Measurements from ENCODE around the gene AUNIP.

AUNIP gene

DNA sequence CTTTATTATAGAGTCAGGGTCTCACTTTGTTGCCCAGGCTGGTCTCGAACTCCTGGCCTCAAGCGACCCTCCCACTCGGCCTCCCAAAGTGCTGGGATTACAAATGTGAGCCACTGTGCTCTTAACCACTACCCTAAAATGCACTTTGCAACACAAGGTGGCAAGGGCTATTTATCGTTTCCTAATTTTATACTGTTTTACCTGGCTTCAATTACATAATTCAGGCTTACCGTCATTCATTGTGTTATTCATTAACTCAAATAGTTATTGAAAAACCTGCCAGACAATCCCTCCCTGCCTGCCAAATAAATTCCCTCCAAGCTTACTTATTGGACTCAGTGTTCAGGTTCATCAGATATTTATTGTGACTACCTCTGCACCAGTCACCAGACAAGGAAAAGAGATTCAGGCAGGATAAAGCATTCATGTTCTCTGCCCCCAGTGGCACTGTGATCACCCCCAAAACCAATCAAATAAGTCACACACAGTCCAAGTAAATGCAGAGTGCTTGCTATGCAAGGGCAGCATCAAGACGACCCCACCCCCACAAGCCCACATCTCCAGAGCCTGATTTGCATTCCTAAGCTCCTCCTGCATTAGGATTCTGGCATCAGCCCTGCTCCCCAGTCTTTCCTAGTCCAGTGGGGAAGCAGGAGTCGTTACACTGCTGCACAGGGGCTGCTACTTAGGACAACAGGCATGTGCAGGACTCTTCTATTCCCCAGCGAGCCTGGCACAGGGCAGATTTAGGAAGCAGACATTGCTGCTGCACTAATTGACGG is 8.1 kb upstream of the AUNIP start:
- H3K27me3 ChIP-seq (ENCODE audit: control insufficient read depth in 2 of 2, insufficient read depth in 2 of 2, low read length in 2 of 2): no peaks in the 10 kb centered on the region
- H3K27ac ChIP-seq (ENCODE audit: low read depth in 2 of 2, low read length in 2 of 2): no peak overlapping the region
- H3K36me3 ChIP-seq (ENCODE audit: control insufficient read depth in 2 of 2, insufficient read depth in 2 of 2, low read length in 2 of 2): peaks cover 0 to 4% of the 10 kb centered on the region in 2 donors
- no peaks in the 10 kb centered on the region for H3K9me3 ChIP-seq (ENCODE audit: control insufficient read depth in 2 of 2, low read length in 2 of 2)
- H3K4me3 ChIP-seq (ENCODE audit: low read length in 2 of 2): no peak overlapping the region
- H3K4me1 ChIP-seq (ENCODE audit: control insufficient read depth in 2 of 2, insufficient read depth in 2 of 2, low read length in 2 of 2): peaks cover 13 to 19% of the 10 kb centered on the region in 2 donors
- peak overlapping the region in 1 of 2 donors; percentile 24 for H3K9ac ChIP-seq (ENCODE audit: low read depth in 1 of 2, low read length in 2 of 2)

DNA sequence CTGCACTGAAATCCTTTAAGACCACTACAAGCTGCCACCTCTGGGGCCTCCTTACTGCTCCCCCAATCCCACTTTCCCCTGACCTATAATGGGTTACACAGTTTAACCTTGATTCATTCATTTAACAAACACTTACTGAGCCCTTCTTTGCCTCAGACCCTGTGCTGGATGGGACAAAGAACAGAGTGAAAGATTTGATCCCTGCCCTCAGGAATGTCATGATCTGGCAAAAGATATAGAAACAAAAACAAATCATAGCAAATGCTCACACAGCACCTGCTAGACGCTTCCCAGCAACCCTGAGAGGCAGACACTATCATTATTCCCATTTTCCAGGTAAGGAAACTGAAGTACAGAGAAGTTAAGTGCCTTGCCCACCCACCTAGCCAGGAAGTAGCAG is 7.0 kb upstream of the AUNIP start:
- no peak overlapping the region for H3K9ac ChIP-seq (ENCODE audit: low read depth in 1 of 2, low read length in 2 of 2)
- peaks cover 8 to 12% of the 10 kb centered on the region in 2 donors for H3K4me1 ChIP-seq (ENCODE audit: control insufficient read depth in 2 of 2, insufficient read depth in 2 of 2, low read length in 2 of 2)
- peaks cover 0 to 4% of the 10 kb centered on the region in 2 donors for H3K36me3 ChIP-seq (ENCODE audit: control insufficient read depth in 2 of 2, insufficient read depth in 2 of 2, low read length in 2 of 2)
- H3K27ac ChIP-seq (ENCODE audit: low read depth in 2 of 2, low read length in 2 of 2): no peak overlapping the region
- H3K9me3 ChIP-seq (ENCODE audit: control insufficient read depth in 2 of 2, low read length in 2 of 2): no peaks in the 10 kb centered on the region
- H3K27me3 ChIP-seq (ENCODE audit: control insufficient read depth in 2 of 2, insufficient read depth in 2 of 2, low read length in 2 of 2): no peaks in the 10 kb centered on the region
- no peak overlapping the region for H3K4me3 ChIP-seq (ENCODE audit: low read length in 2 of 2)

DNA sequence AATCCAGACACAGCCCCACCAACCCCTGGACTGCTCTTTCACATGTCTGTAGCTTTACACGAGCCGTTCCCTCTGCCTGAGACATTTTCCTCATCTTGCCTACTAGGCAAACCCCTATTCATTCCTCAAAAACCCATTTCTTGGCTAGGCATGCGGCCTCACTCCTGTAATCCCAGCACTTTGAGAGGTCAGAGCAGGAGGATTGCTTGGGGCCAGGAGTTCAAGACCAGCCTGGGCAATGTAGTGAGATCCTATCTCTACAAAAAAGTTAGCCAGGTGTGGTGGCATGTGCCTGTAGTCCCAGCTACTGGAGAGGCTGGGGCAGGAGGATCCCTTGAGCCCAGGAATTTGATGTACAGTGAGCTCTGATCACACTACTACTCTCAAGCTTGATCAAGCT is 5.2 kb upstream of the AUNIP start:
- peaks cover 0 to 4% of the 10 kb centered on the region in 2 donors for H3K36me3 ChIP-seq (ENCODE audit: control insufficient read depth in 2 of 2, insufficient read depth in 2 of 2, low read length in 2 of 2)
- H3K9me3 ChIP-seq (ENCODE audit: control insufficient read depth in 2 of 2, low read length in 2 of 2): no peaks in the 10 kb centered on the region
- H3K9ac ChIP-seq (ENCODE audit: low read depth in 1 of 2, low read length in 2 of 2): no peak overlapping the region
- H3K4me3 ChIP-seq (ENCODE audit: low read length in 2 of 2): no peak overlapping the region
- H3K4me1 ChIP-seq (ENCODE audit: control insufficient read depth in 2 of 2, insufficient read depth in 2 of 2, low read length in 2 of 2): peaks cover 0 to 17% of the 10 kb centered on the region in 2 donors
- H3K27ac ChIP-seq (ENCODE audit: low read depth in 2 of 2, low read length in 2 of 2): no peak overlapping the region
- no peaks in the 10 kb centered on the region for H3K27me3 ChIP-seq (ENCODE audit: control insufficient read depth in 2 of 2, insufficient read depth in 2 of 2, low read length in 2 of 2)

DNA sequence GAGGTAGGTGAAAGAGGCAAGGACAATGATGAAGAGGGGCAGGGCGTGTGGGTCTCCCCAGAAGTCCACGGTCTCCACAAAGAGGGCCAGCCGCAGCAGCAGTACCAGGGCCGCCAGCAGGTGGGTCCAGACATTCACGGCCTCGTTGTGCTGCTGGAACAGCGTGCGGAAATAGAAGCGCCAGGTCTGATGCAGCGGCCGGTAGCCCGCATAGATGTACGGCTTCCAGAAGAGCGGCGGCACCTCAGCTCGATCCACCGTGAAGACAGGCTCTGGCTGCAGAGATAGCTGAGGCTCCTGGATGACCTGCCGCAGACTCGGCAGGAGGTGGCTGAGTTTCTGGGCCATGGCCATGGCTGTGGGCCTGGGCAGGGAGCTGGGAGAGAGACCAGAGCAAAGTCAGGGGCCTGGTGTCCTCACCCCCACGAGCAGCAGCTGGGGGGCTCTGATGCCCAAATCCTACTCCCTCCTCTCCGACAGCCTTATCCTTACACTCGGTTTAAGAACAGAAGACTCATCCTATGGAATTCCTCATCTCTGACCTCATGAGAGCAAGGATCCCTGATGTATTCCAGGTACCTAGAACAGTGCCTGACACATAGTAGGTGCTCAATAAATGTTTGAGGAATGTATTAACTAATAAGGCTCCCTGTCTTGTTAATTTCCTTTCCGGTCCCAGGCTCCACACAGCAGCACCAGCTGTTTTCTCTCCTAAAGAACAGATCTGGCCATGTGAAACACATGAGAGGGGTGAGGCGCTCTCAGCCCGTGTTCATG is 4.4 kb upstream of the AUNIP start:
- H3K9me3 ChIP-seq (ENCODE audit: control insufficient read depth in 2 of 2, low read length in 2 of 2): no peaks in the 10 kb centered on the region
- H3K4me3 ChIP-seq (ENCODE audit: low read length in 2 of 2): no peak overlapping the region
- H3K9ac ChIP-seq (ENCODE audit: low read depth in 1 of 2, low read length in 2 of 2): no peak overlapping the region
- peaks cover 5 to 23% of the 10 kb centered on the region in 2 donors for H3K4me1 ChIP-seq (ENCODE audit: control insufficient read depth in 2 of 2, insufficient read depth in 2 of 2, low read length in 2 of 2)
- H3K36me3 ChIP-seq (ENCODE audit: control insufficient read depth in 2 of 2, insufficient read depth in 2 of 2, low read length in 2 of 2): peaks cover 0 to 4% of the 10 kb centered on the region in 2 donors
- H3K27ac ChIP-seq (ENCODE audit: low read depth in 2 of 2, low read length in 2 of 2): no peak overlapping the region
- H3K27me3 ChIP-seq (ENCODE audit: control insufficient read depth in 2 of 2, insufficient read depth in 2 of 2, low read length in 2 of 2): no peaks in the 10 kb centered on the region

DNA sequence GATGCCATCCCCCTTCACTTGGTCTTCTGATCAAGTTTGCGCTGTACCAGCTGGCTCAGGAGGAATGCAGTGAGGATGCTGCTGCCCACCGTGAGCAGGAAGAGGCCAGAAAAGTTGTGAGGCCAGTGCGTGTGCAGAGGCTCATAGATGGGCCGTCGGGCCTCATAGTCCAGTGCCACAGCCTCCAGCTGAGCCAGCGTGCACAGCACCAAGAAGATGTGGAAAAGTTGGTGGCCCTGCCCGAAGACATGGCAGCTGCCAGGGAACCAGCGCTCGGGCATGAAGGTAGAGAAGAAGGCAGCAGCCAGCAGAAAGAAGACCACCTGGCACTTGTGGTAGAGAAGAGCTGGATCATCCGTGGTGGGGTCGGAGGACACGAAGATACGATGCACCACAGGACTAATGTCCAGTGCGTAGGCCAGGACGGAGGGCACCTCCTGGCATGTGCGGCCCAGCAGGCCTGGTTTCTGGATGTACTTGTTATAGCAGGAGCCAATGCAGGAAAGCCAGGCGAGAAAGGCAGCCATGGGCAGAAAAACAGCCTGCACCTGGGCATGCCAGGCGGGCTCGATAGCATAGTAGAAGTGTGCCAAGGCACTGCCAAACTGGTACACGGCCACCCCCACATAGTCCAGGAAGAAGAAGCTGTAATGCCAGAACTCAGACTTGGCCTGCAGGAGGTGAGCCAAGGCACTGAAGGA is 3.7 kb upstream of the AUNIP start:
- H3K36me3 ChIP-seq (ENCODE audit: control insufficient read depth in 2 of 2, insufficient read depth in 2 of 2, low read length in 2 of 2): peaks cover 0 to 4% of the 10 kb centered on the region in 2 donors
- H3K4me1 ChIP-seq (ENCODE audit: control insufficient read depth in 2 of 2, insufficient read depth in 2 of 2, low read length in 2 of 2): peaks cover 7 to 23% of the 10 kb centered on the region in 2 donors
- H3K9ac ChIP-seq (ENCODE audit: low read depth in 1 of 2, low read length in 2 of 2): no peak overlapping the region
- H3K4me3 ChIP-seq (ENCODE audit: low read length in 2 of 2): no peak overlapping the region
- H3K9me3 ChIP-seq (ENCODE audit: control insufficient read depth in 2 of 2, low read length in 2 of 2): no peaks in the 10 kb centered on the region
- no peak overlapping the region for H3K27ac ChIP-seq (ENCODE audit: low read depth in 2 of 2, low read length in 2 of 2)
- no peaks in the 10 kb centered on the region for H3K27me3 ChIP-seq (ENCODE audit: control insufficient read depth in 2 of 2, insufficient read depth in 2 of 2, low read length in 2 of 2)

DNA sequence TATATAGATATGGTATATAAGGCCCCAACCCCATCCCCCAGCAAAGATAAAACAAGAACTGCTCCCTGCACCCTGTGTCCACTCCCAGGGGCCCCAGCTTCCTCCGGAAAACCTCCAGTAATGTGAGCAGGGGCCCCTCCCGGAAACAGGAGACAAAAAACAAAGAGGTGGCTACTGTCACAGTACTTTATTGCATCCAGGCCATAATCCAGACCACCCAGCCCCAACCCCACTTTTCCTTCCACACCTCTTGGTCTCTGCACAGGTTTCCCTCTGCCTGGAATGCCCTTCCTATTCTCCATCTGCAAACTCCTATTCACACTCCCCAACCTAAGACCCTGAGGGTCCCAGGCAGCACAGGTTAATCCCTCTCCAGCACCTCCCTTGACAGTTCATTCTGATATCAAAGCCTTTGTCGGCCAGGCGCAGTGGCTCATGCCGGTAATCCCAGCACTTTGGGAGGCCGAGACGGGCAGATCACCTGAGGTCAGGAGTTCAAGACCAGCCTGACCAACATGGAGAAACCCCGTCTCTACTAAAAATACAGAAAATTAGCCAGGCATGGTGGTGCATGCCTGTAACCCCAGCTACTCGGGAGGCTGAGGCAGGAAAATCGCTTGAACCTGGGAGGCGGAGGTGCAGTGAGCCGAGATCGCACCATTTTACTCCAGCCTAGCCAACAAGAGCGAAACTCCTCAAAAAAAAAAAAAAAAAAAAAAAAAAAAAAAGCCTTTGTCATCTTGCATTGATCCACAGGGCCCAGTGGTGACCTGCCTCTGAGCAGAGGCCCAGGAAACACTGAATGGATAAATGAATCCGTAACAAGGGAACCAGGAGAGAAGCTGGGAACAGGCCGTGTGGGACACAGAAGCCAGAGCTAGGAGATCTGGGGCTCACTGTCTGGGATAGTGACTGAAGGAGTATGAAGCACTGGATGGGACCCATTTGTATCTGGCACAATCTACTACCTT is 2.3 kb upstream of the AUNIP start:
- Histone ChIP-seq H3K4me1 (ENCODE audit: control insufficient read depth in 2 of 2, insufficient read depth in 2 of 2, low read length in 2 of 2) (peaks cover 7 to 18% of the 10 kb centered on the region in 2 donors), H3K9ac (ENCODE audit: low read depth in 1 of 2, low read length in 2 of 2) (peak overlapping the region in 1 of 2 donors; percentile 6), H3K27me3 (ENCODE audit: control insufficient read depth in 2 of 2, insufficient read depth in 2 of 2, low read length in 2 of 2) (no peaks in the 10 kb centered on the region), H3K9me3 (ENCODE audit: control insufficient read depth in 2 of 2, low read length in 2 of 2) (no peaks in the 10 kb centered on the region), H3K27ac (ENCODE audit: low read depth in 2 of 2, low read length in 2 of 2) (peak overlapping the region; percentile 13 to 48), H3K4me3 (ENCODE audit: low read length in 2 of 2) (no peak overlapping the region), H3K36me3 (ENCODE audit: control insufficient read depth in 2 of 2, insufficient read depth in 2 of 2, low read length in 2 of 2) (peaks cover 0 to 4% of the 10 kb centered on the region in 2 donors)

DNA sequence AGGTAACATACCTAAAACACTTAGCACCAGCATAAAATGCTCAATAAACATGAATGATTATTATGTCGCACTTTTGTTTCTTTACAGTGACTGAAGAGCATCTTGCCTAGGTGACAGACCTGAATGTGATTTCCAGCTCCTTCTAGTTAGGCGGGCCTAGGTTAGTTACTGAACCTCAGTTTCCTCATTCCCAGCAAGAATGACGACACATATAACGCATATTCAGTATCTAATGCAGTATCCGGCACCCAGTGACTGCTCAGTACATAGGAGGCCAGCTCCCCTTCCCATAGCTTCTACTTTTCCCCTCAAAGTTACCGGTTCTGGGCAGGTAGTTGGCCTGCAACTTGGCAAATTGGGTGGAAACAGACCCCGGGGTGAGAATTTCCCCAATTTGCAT is 763 bp downstream of the AUNIP start:
- H3K9ac ChIP-seq (ENCODE audit: low read depth in 1 of 2, low read length in 2 of 2): peak overlapping the region in 1 of 2 donors; percentile 81
- peak overlapping the region; percentile 71 to 89 for H3K4me3 ChIP-seq (ENCODE audit: low read length in 2 of 2)
- no peaks in the 10 kb centered on the region for H3K9me3 ChIP-seq (ENCODE audit: control insufficient read depth in 2 of 2, low read length in 2 of 2)
- no peak overlapping the region for H3K27ac ChIP-seq (ENCODE audit: low read depth in 2 of 2, low read length in 2 of 2)
- H3K36me3 ChIP-seq (ENCODE audit: control insufficient read depth in 2 of 2, insufficient read depth in 2 of 2, low read length in 2 of 2): peaks cover 0 to 4% of the 10 kb centered on the region in 2 donors
- H3K27me3 ChIP-seq (ENCODE audit: control insufficient read depth in 2 of 2, insufficient read depth in 2 of 2, low read length in 2 of 2): no peaks in the 10 kb centered on the region
- peaks cover 7 to 18% of the 10 kb centered on the region in 2 donors for H3K4me1 ChIP-seq (ENCODE audit: control insufficient read depth in 2 of 2, insufficient read depth in 2 of 2, low read length in 2 of 2)

DNA sequence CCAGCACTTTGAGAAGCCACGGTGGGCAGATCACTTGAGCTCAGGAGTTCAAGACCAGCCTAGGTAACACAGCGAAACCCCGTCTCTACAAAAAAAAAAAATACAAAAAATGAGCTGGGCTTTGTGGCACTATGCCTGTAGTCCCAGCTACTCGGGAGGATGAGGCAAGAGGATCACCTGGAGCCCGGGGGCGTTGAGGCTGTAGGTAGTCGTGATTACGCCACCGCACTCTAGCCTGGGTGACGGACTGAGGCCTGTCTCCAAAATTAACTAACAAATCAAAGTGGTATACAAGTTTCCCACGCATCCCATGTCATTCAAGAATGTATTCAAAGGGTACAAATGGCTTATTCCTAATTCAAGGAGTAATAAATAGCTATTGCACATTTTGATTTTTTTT is 2.4 kb downstream of the AUNIP start:
- Histone ChIP-seq H3K36me3 (ENCODE audit: control insufficient read depth in 2 of 2, insufficient read depth in 2 of 2, low read length in 2 of 2) (no peaks in the 10 kb centered on the region), H3K4me1 (ENCODE audit: control insufficient read depth in 2 of 2, insufficient read depth in 2 of 2, low read length in 2 of 2) (peaks cover 7 to 18% of the 10 kb centered on the region in 2 donors)

DNA sequence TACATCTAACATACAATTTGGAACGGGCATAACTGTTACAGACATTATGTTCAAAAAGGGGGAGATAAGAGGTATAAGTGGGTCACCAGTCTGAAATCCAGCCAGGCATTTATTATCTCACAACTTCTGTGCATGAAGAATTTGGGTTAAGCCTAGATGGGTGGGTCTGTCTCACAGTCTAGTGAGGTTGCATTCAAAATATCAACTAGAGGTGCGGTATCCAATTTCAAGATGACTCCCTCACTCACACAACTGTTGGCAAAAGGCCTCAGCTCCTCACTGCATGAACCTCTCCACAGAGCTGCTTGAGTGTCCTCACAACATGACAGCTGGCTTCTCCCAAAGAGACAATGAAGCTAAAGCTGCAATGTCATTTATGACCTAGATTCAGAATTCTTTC is 4.7 kb downstream of the AUNIP start:
- no peaks in the 10 kb centered on the region for H3K27me3 ChIP-seq (ENCODE audit: control insufficient read depth in 2 of 2, insufficient read depth in 2 of 2, low read length in 2 of 2)
- no peaks in the 10 kb centered on the region for H3K9me3 ChIP-seq (ENCODE audit: control insufficient read depth in 2 of 2, low read length in 2 of 2)
- H3K4me3 ChIP-seq (ENCODE audit: low read length in 2 of 2): no peak overlapping the region
- peaks cover 7% of the 10 kb centered on the region in 2 donors for H3K4me1 ChIP-seq (ENCODE audit: control insufficient read depth in 2 of 2, insufficient read depth in 2 of 2, low read length in 2 of 2)
- H3K27ac ChIP-seq (ENCODE audit: low read depth in 2 of 2, low read length in 2 of 2): no peak overlapping the region
- no peaks in the 10 kb centered on the region for H3K36me3 ChIP-seq (ENCODE audit: control insufficient read depth in 2 of 2, insufficient read depth in 2 of 2, low read length in 2 of 2)
- no peak overlapping the region for H3K9ac ChIP-seq (ENCODE audit: low read depth in 1 of 2, low read length in 2 of 2)

More for the DNA sequence above, 2.4 kb downstream of the AUNIP start:
- Histone ChIP-seq H3K9ac (ENCODE audit: low read depth in 1 of 2, low read length in 2 of 2) (no peak overlapping the region), H3K27me3 (ENCODE audit: control insufficient read depth in 2 of 2, insufficient read depth in 2 of 2, low read length in 2 of 2) (no peaks in the 10 kb centered on the region), H3K9me3 (ENCODE audit: control insufficient read depth in 2 of 2, low read length in 2 of 2) (no peaks in the 10 kb centered on the region), H3K27ac (ENCODE audit: low read depth in 2 of 2, low read length in 2 of 2) (no peak overlapping the region), H3K4me3 (ENCODE audit: low read length in 2 of 2) (no peak overlapping the region)

Measured in mucosa of rectum (tissue), 2 donors.